Measurements from ENCODE around the gene C12orf75.

- no peak for TF ChIP-seq EZH2 (IDR thresholded peaks at IDR 0.05; ENCODE audit: low read length, missing control alignments)
- no peak for TF ChIP-seq CTCF (conservative IDR thresholded peaks at IDR 0.05 in 1 of 2, IDR thresholded peaks at IDR 0.05 in 1 of 2; ENCODE audit: low read depth in 1 of 2, low read length in 2 of 2)
Observed at GRCh38 chr12:105291531-105291930, 39.0 kb upstream of the C12orf75 start.
